HG02588 (cell line): ENCODE data around the gene SOCS6.

Experiments
- ATAC-seq: cut with Tn5 transposase; IDR thresholded peaks from one replicate; pipeline ENCODE4 v1.9.1; 2021; ENCODE audit warnings: mild to moderate bottlenecking, moderate library complexity; ENCODE audit not compliant: unreplicated experiment

The SOCS6 gene

DNA sequence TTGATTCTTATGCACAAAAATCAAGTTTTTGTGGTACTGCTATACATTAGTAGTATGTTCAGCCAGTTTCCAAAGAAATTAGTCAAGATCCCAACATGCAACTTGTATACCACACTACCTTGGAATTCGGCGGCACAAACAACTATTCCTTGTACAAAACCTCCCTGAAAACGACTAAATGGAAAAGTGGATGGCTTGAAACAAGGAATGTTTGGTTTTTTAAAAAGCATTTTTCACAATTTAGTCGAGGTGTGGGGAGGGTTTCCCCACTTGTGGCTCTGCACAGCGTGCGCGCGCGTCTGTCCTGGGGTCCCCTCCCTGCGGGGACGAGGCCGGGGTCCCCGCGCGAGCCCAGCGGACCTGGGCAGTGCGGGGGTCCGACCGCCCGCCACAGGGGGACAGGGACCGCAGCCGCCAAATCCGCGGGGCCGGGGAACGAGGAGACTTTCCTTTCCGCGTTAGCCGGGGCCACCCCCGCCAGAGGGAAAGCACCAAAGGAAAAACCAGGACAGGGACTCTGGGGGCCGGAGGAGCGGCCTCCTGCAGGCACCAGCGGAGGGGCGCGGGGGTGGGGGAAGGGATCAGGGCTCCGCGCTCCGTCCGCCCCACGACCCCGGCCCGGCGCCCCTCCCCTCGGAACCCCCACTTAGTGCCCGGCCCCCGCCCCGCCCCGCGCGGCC, 534 bp upstream of the SOCS6 start:
- ATAC-seq, result peak; percentile 22

DNA sequence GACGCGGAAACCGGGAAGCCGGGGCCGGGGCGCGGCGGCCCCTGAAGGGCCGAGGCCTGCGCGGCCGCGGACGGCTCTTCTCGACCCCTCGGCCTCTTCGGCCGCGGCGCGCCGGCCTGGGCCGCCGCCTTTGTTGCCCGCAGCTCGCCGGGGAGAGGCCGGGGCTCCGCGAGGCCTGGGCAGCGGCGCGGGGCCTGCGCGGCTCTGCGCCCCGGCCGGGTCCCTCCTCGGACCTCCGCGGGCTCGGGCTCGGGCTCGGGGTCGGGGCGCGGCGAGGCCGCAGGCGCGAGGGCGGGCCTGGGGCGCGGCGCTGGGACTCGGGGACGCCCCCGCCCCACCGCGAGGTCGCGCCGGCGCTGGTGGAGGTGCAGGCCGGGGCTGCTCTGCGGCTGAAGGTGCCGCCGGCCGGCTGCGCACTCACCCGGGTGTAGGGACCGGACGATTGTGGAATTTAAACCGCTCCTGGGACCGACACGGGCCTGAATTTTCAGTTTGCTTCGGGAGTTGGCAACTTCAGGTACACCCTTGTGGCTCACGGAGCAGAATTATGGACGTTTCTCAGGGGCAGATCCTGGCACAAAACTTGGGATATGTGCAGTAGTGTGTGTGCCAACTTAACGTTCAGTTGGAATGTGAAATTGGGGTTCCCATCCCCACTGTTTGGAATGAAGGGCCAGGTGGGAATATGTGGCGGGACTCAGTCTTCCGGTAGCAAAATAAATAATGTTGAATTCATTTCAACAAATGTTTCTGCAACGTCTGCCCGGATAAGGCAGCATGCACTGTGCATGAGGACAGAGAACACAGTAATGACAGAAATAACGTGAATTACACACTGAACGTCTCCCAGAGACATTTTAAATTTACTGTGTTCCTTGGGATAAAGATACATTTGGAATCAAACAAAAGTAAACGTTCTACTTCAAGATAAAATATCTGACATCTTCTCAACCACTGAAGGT, 787 bp downstream of the SOCS6 start:
- peak; percentile 56 for ATAC-seq

DNA sequence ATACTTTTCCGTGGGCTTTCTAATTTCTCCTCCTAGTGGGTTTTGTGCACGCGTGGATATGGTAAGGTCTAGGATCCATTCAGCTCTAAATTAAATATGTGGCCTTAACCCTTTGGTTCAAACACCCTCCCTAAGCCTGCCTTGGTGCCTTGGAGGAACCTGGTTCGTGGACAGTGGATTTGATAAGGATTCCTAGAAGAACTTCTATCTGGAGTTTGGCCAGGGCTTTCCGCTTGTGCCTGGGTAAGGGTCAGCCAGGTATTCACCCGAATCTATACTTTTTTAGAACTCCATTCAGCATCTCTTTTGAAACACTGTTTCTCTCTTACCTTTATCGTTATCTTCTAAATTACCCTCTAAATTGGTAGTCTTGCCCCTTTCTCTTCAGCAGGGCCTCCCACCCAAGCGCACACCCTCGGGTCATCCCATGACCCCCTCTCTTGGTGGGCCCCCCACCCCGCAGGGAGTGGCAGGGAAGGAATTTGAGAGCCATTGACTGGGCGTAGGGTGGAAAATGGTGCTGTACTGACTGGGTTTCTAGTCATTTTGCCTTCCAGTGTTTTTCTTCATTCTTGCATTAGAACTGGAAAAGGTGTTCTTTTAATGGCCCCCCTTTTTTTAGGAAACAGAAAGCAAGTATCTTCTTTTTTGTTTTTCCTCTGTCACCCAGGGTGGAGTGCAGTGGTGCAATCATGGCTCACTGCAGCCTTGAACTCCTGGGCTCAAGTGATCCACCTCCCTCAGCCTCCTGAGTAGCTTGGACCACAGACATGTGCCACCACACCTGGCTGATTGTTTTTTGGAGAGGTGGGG, 1.8 kb downstream of the SOCS6 start:
- no peak for ATAC-seq

DNA sequence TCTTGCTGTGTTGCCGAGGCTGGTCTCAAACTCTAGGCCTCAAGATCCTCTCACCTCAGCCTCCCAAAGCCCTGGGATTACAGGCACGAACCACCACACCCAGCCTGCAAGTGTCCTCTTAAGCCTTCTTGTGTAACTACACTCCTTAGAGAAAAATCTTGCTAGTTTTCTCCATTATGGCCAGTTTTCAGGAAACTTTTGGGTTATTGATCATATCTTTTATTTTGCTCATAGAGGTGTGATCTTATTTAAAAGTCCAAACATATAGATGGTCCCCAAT, 2.4 kb downstream of the SOCS6 start:
- no peak for ATAC-seq

DNA sequence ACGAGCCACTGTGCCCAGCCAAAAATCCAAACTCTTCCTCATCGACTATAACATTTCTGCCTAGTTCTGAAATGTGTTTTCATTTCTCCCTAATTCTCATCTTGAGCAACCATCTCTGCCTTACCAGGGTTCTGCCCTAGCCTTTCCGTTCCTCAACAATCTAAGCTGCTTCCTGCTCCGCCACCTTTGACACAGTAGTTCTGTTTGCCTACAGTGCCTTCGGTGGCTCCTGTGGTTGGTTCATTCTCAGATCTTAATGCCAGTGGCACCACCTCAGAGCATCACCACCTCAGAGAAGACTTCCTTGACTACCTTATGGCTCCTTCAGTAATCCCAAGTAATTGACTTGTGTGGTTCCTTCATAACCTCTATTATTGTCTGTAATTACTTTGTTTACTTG, 3.8 kb downstream of the SOCS6 start:
- no peak for ATAC-seq

DNA sequence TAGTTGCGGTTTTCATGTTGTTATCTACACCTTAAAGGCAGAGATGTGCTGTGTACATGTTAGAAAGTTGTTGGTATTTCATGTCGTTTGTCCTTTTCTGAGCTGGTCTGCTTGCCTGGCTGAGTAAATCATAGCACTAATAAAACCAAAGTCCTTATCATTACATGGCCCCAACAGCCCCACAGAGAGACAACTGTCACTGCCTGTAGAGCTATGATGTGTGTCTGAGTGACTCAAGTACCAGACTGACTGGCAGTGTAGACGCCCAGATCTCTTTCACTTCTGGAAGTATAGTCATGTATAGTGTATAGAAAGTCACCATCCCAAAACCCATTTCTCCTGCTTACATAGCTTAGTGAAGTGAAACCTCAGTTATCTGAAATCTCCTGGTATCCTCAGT, 4.3 kb downstream of the SOCS6 start:
- ATAC-seq, result no peak

DNA sequence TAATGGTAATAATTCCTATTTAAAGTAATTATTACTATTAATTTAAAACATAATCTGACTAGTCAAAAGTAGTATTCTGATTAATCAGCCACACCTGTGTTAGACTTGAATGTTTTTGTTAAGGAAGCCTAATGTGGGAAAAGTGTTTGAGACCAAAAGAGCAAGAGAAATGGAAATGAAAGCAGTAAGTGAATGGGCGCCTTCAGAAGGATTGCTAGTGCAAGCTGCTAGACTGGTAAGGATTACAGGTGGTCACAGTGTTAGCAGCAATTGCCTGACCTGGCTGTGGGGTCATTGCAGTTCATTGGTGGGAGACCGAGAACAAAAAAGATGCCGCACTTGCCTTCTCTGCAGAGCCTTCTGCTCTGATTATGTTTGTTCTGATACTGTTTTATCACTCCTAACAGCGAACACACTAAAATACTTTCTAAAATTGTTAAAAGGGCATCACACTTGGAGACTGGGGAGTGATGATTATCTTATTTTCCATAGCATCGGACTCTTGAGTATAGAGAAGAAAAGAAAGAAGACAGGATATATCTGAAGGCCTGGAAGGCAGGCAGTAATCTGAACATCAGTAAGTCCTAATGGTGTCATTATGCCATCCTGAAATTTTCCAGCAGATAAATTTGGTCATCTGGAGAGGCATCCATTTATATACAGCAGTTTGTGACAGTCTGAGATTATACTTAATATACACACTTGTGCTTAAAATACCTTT, 5.8 kb downstream of the SOCS6 start:
- ATAC-seq, result no peak

DNA sequence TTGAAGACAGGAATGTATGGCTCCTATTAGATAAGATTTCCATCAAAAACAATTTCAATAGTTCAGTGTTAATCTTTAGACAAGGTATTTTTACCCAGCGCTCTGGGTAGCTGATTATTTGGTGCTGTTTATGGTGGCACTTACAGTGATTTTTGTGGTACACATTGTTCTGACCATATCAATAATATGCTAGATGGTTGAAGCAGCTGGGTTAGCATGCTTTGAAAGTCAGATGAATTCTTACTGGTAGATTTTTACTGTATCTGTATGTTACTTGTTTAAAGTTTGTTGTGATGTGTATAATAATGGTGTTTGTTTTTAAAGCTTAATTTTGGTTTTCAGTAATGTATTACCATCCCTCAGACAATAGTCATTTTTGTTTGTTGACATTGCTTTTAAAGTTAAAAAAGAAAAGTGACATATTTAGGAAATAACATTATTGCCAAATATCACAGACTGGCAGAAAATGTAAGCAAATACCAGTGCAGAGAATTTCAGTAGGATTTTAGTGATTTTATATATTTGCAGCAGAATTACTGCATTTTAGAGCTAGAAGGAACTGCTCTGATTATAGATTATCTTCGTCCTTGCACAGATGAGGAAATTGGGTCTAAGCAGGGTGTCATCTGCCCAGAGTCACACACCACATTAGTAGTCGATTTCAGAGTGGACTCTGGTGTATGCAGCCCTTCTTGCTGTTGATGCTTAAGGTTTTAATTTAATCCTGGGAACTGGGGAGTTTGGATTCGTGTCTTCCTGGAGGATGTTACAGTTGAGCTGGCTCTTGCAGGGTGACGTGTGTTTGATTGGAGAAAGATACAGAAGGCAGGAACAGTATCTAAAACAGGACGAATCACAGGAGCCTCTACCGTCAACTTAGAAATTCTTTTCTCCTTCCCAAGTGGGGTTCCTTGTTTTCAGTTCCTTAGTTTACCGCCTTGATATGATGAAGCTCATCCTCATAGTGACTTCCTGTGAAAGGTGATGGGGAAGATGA, 6.6 kb downstream of the SOCS6 start:
- ATAC-seq, result no peak

DNA sequence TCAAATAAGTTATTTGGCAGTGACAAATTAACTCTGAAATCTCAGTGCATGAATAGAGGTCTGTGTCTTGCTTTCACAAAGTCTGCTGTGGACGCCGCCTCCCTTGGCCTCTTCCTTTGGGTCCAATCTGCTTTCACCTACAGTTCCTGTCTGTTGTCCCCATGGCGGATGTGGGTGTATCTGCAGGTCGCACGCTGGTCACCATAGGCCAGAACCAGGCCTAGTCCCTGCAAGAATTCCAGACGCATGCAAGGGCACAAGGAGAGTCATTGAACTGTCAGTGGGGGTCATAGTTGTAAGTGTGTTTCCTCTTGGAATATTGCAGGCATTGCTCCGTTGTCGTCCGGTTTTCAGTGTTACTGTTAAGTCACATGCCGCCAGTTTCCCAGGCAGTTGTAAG, 7.4 kb downstream of the SOCS6 start:
- no peak for ATAC-seq

DNA sequence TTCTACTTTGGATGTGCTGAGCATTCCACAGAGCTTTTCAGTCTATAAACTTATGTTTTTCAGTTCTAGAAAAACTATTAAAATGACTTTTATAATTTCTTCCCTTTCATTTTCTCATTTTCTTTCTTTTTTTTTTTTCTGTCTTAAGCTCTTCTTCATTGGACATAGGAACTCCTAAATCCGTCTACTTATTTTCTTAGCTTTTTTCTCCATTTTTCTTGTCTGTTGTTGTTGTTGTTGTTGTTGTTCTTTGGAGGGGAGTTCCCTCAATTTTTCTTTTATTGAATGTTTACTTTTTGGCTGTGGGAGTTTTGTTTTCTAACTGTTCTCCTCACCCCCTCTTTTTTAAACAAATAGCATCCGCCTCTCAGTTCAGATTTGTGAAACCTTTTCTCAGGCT, 7.9 kb downstream of the SOCS6 start:
- ATAC-seq, result no peak

DNA sequence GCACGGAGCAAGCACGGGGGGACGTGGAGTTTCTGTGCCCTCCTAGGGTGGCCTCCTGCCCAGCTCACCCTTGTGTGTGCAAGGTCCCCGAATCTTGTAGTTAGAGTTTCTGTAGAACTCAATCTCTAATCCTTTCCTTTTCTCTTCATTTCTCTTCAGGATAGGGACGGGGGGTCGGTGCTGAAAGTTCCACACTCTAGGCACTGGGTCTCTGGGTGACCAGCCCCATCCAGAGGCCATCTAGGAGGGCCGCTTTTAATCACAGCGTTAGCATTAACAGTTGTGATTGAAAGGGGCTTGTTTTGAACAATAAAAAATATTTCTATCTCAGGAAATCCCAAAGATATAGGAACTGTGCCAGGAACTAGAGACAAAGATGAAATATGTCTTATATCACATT, 10.5 kb downstream of the SOCS6 start:
- no peak for ATAC-seq

DNA sequence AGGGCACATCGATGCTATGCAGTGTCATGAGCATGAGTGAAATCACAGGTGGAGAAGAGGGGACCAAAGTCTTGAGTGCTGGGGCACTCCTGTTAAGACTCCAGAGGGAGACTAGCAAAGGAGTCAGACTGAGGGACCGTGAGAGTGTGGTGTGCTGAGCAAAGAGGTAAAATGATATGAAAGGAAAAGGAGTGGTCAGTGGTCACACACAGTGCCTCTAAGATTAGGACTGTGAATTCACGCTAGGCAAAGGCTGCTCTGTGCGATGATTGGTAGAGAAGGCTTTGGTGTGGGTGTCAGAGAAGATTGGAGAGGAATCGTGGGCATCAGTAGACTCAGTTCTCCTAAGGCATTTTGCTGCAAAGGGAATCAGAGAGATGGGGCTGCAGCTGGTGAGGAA, 12.8 kb downstream of the SOCS6 start:
- no peak for ATAC-seq

DNA sequence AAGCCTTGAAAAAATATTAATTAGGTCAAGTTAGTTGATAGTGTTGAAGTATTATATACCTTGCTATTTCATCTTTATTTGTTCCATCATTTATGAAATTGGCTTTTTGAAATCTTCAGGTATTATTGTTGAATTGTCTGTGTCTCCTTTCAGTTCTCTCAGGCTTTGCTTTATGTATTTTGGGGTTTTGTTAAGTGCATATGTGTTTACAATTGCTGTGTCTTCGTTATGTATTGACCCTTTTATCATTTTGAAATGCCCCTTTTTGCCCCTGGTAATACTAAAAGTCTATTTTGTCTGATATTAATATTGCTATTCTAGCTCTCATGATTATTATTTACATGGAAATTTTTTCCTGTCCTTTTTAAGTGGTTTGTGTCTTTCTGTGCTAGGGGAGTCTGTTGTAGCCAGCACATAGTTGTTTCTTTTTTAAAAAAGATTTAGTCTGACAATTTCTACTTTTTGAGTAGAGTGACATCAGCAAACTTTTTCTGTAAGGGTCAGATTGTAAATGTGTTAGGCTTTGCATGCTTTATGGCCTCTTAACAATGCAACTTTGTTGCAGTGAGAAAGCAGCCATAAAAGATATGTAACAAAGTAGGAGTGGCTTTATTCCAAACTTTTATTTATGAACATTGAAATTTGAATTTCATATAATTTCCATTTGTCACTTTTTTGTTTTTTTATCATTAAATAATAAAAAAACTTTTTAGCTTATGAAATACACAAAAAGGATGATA, 19.9 kb downstream of the SOCS6 start:
- ATAC-seq, result no peak

DNA sequence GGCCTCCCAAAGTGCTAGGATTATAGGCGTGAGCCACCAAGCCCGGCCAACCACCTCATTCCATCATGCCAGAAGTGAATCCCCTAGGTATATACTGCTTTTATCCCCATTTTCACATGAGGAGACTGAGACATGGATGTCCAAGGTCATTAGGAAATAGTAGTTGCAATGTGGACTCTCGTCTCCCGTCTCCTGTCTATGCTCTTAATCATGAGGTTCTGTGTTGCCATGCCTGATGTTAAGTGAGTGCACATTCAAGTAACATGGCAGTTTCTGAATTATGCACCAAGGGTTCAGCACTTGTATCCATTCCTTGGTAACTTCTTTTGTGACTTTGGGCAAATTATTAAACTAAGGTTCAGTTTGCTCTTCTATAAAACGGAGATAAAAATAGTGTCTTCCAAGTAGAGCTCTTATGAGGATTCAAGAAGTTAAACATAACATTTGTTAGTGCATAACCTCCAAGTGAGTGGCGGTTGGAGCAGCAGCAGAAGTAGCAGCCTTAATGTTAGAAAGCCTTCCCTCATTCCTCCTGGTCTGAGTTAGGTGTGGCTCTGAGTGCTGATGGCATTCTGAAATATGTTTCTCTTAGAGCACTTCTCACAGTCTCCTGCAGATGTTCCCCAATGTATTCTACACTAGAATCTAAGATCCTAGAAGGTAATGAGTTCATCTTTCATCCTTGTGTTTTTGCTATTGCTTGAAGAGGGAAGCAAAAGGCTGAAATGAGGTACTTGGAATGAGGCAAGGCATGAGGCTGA, 21.9 kb downstream of the SOCS6 start:
- ATAC-seq, result no peak

DNA sequence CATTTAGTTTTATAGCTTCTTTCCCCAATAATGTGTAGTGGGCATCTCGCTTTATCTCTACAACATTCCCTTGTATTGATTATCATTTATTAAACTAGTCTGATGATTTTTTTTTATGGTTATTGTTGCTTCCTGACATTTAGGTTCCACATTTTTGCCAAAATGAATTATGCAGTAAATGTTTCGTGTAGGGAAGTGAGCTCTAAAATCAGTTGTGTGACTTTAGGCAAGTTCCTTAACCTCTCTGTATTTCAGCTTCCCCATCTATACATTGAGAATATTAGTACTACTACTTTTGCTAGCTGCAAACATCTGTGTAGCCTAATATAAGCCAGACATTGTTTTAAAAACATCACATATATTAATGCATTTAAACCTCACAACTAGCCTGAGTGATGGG, 22.9 kb downstream of the SOCS6 start:
- ATAC-seq, result no peak

DNA sequence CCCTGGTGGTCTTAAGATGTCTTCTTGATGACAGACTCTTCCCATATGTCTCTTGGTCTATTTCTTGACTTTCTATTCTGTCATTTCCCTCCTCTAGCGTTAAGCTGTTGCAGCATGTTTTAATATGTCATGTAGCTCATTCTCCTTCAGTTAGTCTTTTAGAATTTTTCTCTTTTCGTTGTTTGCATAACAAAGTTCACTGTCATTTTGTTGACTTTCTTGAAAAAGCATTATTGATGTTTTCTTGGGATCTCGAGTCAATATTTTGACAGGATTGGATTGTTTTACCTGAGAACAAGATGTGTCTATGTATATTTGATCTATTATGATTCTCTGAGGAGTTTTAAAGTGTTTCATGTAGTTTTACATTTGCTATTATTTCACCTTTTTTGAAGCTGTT, 24.8 kb downstream of the SOCS6 start:
- no peak for ATAC-seq

DNA sequence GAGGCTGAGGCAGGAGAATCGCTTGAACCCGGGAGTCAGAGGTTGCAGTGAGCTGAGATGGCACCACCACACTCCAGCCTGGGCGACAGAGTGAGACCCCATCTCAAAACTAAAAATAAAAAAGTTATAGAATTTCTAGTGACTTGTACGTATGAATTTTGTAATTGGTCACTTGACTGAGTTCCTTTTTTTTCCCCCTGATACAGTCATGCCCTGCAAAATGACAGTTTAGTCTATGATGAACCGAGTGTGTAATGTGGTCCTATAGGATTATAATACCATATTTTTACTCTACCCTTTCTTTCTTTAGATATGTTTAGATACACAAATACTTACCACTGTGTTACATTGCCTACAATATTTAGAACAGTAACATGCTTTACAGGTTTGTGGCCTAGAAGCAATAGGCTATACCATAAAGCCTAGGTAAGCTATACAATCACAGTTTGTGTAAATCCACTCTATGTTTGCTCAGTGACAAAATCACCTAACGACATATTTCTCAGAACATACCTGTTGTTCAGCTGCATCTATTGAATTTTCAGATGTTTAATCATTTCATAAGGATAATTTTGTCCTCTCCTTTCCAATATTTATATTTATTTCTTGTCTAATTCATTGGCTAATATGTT, 25.4 kb downstream of the SOCS6 start:
- no peak for ATAC-seq

DNA sequence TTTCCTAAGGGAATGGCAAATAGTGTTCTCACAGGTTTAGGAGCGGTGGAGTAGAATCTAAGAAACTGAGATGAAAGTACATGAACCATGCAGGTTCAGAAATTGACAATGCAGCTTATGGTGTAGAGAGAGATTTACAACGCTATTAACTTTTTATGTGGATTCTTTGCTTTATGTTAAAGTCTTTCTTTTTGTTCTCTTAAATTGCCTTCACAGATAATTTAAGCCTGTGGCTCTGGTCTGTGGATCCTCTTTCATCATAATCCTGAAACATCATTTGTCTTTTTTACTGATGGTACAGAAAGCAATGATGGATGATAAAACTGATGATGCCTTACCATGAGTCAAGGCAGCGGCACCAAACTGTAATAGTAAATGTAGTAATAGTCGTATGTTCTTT, 30.3 kb downstream of the SOCS6 start:
- no peak for ATAC-seq
